Mesenteric fat pad (tissue), 1 donor: Measurements from ENCODE around the gene KHNYN. TPM values are rescaled to one million over a fixed set of nuclear protein-coding genes. Genes with fewer than 3 reads are reported as not detected.
"Not testable (repeated sequence)": the region's sequence is repeated elsewhere in the genome, so short reads cannot be mapped to it uniquely, and the experiment has no call there.

Source experiments
- DNase-seq: peaks from one replicate; pipeline ENCODE4 v3.0.0-alpha.2; 2020; ENCODE audit warnings: low spot score
- long read RNA-seq: library from polyadenylated mRNA; unstranded; transcript quantifications from one replicate; pipeline ENCODE4 v2.0.0, GENCODE V29; 2020
- total RNA-seq: library from RNA; stranded (reverse); fragmentation: NEBNext Ultra II Directional; extraction: Animal tissue kit (Norgen Biotek cat#: 25700); gene quantifications from one replicate; pipeline ENCODE4 v1.2.1, GENCODE V29; 2021
- donor health status: DM: yes; HTN: yes; CAD: no.

The KHNYN gene
- total RNA-seq: 41.4 TPM
- long read RNA-seq, transcript KHNYN-204 (3 exons, 2,198 nt): major isoform, 5 of 33 reads
- long read RNA-seq, partial matches to known transcripts: 10 of 33 reads
- long read RNA-seq, other reads (novel, unspliced or antisense): 12 of 33 reads

DNA sequence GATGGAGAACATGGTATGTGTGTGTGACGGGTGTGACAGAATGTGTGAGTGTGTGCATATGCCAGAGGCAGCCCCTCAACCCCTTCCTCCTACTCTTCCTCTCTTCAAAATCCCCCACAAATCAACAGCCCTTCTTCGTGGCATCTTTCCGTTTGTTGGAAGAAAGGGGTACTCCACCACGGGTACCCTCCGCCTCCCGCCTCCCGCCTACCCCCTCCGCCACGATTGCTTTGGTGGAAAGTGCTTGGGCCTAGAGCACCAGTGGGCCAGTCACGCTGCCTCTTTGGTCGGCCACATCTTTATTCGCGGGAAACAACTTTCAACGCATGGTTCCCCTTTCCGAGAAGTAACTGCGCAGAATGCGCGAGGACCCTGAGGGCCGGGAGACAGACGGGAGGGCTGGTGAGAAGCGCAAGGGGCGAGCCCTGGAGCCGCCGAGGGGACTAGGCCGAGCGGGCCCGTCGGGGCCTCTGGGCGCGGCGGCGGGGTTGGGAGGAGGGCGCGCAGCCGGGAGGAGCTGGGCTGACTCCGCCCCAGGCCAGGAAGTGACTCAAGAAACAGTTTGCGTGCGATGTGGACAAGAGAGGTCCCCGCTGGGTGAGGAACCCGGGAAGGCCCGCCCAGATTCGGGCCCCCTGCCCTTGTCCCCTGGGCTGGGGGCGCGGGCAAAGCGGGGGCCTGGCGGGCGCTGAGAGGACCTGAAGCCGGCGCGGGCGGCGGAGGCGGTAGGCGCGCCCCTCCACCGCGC, at the start of gene KHNYN, which contains the start of gene CBLN3:
Gene KHNYN, plus strand, starts transcription at position 560 of the 748 bp plus-strand sequence. CDS start 777 bp downstream, outside the sequence.
Gene CBLN3, minus strand, starts transcription at position 274 of the 748 bp plus-strand sequence. CDS start 614 bp downstream, outside the sequence.
- peak; percentile 97 for DNase-seq

DNA sequence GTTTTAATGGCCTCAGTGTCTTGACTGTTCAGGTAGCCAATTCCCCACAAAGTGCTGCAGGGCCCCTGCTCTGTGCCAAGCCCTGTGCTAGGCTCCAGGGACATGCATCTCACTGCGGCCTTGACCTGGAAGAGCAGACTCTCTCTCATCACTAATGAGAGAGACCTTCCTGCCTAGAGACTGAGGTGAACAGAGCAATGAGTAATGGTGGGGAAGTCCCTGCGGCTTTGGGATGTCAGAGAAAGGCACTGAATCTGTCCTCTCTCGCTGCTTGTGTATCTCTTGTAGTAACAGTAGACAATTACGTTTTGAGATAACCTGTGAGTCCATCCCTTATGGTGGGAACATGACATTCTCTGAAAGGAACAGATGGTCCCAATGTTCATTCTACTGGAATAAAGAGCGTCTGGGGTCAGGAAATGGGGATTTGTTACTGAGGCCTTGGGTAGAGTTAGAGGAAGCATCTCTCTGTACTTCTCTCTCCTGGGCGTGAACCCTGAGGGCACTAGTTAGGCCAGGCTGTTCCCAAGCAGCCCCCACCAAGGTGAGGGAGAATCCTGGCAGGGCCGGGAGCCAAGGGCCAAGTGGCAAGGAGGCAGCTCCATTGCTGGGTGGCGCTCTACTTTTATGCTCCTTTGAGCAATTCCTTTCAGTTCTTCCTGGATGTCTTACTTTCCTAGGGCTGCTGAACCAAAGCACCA, 48.2 kb upstream of the KHNYN start:
- DNase-seq: no peak

DNA sequence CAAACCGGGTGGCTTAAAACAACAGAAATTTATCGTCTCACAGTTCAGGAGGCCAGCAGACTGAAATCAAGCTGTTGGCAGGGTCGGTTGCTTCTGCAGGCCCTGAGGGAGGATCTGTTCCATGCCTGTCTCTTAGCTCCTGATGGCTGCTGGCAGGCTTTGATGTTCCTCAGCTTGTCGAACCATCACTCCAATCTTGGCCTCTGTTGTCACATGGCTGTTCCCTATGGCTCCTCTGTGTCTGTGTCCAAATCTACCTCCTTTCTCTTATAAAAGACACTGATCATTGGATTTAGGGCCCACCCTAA, 47.7 kb upstream of the KHNYN start:
- no peak for DNase-seq

DNA sequence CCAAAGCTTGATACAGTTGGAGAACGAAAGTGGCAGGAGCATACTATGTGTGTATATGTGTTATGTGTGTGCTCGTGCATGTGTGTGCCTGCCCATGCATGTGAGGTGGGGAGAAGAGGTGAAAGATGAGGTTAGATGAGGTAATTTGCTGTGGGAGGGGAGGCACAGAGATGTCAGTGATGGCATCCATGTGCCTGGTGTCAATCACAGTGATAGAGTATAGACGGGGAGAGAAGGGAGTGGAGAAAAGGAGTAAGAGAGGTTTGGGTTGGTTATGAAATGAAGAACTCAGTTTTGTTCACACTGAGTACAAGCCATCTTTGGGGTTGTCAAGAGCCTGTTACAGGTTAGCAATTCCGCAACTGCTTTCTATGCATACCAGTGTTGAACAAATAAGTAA, 45.6 kb upstream of the KHNYN start:
- no peak for DNase-seq

DNA sequence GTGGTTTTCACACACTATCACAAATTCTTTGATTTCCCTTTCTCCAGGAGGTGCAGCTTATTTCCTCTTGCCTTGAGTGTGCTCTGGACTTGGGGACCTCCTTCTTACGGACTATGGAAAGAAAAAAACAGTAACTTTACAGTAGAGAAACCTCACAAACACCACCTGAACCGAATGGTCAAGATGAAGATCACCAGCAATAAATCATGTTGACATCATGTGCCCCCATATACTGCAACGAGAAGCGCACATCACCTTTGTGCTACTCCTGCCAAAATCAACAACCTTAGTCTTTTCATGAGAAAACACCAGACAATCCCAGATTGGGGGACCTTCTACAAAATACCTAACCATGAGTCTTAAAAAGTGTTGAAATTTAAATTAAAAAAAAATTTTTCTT, 44.2 kb upstream of the KHNYN start:
- DNase-seq: no peak

DNA sequence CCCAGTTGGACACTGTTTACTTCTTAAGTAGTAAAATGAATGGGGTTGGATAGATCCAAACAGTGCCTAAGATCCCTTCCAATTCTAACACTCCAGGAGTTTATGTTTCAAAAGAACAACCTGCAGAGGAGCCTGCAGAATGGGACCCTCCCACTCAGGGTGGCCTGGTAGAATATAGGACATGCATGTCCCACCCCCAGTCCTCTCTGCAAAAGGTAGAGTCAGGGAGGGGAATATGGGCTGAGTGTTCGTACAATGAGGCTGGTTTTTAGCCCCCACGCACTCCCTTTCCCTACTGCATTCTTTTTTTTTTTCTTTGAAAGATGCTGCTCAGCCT, 42.8 kb upstream of the KHNYN start:
- no peak for DNase-seq

DNA sequence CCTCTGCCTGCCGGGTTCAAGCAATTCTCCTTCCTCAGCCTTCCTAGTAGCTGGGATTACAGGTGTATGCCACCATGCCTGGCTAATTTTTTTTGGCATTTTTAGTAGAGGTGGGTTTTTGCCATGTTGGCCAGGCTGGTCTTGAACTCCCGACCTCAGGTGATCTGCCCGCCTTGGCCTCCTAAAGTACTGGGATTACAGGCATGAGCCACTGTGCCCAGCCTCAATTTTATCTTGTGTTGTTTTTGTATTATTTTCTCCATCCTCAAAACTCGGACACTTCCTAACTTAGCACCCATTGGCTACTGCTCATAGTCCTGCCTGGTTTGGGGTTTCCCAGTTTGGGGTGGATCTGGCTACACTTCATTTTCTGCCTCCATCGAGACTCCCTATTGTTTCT, 42.2 kb upstream of the KHNYN start:
- not testable (repeated sequence) for DNase-seq

DNA sequence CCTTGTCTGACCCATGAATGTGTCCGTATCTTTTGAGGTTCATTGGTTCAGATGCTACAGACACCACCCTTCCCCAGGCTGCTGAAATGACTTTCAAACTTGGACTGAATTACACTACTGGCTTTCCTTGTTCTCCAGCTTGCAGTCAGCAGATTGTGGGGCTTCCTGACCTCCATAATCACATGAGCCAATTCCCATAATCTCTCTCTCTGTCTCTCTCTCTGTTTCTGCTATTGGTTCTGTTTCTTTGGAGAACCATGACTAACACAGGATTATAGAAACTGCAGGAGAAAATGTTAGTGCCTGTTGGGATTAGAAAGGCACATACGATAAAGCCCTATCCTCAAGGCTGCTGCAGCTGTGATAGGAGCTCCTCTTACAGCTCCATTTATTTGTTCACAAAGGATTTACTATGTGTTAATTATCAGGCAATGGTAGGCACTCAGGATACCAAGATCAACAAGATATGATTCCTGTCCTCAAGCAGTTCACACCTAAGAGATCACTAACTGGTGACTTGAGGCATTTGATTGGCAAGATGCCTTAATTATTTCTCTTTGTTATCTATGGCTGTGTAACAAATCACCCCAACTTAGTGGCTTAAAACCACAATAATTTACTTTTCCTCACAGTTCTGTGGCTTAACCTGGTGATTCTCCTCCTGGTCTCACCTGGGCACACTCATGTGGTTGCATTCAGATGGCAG, 41.1 kb upstream of the KHNYN start:
- DNase-seq: no peak

DNA sequence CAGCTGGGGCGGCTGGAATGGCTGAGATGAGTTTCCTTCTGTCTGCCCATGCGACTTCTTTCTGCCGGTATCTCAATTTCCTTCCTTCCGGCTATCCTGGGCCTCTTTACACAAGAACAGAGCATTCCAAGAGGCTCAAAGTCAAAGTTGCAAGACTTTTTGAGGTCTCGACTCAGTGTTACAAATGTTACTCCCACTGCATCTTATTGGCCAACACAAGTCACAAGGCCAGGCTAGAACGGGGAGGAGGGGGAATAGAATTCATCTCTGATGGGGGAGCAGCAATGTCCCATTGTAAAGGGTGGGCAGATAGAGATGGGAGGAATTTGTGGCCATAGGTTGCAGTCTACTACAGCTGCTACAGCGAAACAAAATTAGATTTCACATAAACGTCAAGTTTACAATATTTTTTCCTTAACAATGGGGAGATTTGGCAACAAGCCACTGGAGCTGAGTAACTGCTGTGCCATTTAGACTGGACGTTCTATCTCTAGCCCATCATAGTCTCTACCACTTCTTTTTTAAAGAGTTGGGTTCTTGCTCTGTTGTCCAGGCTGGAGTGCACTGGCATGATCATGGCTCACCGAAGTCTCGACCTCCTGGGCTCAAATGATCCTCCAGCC, 40.4 kb upstream of the KHNYN start:
- no peak for DNase-seq

DNA sequence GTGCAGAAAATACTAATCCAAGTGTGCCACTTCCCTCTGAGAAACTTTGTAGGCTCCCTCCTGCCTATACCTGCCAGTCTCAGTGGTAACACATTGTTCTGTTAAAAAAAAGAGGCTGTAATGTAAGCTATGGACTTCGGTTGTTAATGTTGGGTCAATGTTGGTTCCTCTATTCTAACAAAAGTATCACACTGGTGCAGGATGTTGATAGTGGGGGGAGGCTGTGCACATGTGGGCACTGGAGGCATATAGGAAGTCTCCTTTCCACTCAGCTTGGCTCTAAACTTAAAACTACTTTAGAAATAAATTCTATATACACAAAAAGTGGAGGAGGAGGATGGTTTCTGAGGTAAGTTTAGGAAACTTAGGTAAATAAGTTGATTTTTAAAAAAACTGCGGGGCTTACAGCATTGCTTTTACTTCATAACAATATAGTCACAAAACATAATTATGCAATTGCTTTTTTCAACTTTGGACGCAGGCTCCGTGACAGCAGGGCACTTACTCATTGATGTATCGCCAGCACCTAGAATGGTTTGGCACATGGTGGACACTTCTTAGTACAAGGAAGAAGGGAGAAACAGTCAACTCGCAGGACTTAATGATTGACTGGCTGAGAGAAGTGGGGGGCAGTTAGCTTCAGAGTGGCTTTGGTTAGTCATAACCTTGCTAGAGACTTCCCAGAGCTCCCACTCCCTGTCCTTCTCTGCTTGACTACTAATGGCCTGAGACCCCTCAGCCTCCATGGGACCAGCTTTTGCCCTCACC, 38.9 kb upstream of the KHNYN start:
- no peak for DNase-seq

DNA sequence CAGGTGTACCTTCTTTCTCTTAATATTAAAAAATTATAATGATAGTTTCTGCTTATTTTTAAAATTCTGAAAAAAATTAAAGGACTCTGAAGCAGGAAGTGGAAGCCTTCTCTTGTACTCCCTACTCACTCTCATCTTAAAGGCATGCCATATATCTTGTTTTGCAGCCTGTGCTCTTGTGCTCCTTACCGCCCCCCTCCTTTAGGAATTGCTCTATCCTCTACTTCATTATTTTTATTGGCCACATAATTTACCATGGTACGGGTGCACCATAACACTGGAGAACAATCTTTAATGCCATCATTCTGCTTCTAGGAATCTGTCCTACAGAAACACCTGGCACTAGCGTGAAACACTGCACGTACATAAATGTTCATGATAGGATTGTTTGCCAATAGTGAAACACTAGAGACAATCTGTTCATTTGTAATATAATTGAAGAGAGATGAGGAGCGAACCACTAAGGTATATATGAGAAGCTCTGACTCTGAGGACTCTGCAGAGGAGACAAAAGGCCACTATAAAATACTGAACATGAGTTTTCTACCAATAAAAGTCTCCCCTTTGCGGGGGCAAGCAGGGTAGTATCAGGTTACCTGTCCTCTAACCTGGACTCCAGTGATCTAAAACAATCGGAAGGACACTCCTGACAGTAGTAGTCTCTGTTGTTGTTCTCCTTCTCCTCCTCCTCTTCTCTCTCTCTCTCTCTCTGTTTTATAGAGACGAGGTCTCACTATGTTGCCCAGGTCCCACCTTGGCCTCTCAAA, 37.2 kb upstream of the KHNYN start:
- no peak for DNase-seq

DNA sequence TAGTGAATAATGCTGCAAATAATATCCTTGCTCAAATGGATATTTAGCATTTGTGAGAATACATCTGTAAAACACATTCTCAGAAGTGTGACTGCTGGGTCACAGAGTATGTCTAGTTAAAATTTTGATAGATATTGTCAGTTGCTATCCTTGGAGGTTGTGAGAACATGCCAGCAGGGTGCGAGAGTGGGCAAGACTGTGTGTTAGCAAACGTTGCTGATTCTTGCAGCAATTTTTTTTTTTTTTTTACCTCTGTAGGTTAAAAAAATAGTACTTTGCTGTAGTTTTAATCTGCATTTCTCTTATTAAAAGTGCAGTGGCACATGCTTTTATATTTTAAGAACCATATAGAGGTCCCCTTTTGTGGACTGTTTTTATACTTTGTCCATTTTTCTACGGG, 35.5 kb upstream of the KHNYN start:
- DNase-seq: no peak

DNA sequence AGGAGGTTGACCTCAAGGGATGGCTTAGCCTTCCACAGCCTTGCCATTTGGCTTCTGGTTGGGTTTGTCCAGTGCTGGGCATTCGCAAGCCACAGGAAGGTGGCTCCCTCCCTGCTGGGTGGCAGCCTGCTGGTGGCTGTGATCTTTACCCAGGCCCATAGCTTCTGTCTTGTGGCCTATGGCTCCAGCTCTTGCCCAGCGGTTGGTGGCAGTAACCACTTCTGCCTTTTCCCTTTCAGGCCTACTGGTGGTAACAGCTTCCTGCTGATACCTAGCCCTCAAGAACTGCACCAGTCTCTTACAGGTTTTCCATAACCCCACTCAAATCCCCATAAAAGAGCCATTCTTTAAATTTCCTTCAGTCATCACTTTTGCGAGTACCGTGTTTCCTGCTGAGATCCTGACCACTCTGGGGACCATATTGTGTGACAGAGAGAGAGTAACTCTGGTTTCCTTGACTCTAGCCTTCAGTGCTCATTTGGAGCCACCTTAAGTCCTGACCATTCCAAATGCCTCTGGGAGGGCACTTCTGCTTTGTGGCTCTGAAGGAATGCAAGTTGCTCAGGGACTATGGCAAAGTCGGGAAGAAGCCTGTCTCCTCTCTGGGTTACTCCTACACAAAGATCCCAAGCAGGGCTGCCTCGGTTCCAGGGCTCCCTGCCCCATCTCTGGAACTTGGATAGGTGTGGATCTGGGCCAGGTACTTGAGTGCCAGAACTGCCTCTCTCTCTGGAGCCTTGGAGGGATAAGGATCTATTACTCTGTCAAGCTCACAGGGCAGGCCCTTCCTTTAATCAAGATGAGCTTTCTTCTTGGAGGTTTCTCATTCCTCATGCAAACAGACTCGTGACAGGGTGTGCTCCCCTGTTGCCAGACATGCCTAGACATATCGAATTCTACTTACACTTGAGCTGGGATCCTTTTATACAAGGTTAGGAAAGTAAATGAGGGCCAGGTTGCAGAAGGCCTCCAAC, 33.9 kb upstream of the KHNYN start:
- DNase-seq: no peak

DNA sequence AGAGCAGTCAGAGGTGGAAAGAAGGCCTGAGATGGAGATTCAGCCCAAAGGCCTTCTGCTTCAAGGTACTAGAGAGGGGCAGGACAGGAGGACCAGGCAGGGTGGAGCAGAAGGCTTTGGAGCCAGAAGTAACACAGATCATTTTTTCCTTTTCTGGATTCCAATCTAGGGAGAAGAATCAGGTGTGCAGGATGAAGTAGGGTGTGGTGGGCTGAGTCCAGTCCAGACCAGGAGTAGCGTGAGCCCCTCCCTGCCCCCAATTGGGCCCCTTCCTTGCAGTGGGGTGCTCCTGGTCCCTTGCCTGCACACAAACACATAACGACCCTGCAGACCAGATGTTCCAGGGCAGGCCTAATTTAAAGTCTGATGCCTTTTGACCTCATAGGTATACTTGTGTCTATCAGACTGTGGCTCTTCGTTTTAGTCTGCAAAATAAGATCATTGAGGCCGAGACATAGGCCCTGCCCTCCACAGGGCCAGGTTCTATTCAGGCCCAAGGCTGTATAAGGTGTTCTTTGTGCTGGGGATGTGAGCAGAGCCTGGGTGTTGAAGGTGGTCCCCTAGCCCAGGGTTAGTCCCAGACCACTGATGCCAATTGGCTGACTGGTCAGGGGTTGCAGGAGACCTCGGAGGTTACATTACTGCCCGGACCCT, 32.0 kb upstream of the KHNYN start:
- no peak for DNase-seq

DNA sequence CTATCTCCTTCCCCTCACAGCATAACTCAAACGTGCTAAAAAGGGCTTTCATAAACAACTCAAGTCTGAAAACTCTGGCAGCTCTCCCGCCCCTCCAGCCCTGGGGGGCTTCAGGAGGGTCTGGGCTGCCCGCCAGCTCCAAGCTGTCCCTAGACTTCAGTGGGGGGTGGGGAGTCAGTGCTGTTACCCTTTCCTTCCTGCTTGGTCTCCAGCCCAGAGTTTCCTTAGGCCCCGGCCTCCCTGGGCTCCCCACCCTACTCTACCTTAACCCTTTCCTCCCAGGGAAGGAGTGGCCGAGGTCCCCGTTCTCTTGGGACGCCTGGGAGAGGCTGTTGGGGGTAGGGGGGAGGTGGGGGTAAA, 31.5 kb upstream of the KHNYN start:
- DNase-seq: no peak

DNA sequence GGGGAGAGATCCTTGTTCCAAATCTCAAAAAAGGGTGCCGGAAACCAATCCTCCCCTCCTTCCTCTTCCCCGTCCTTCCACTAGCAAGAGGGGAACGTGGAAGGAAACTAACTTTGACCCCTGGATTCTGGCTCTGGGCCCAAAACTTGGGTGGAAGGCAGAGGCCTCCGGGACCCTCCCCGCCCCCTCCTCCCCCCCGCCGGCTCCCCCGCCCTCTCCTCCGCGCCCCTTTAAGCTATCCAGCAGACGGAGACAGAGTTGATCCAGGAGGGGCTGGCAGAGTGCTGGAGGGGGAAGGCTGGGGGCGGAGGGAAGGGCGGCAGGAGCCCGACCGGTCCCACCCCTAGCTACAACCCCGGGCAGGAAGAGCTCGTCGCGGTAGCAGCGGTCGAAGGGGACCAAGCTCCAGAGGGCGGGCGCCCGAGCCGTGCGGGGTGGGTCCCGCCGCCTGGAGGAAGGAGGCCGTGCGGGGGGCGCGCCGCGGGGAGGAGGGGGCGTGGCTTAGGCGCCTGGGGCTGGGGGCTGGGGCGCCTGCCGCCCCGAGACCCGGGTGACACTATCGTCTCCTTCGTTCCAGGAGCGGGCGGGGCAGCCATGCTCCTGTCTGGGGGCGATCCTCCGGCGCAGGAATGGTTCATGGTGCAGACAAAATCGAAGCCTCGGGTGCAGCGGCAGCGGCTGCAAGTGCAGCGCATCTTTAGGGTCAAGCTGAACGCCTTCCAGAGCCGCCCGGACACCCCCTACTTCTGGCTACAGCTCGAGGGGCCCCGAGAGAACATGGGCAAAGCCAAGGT, 30.9 kb upstream of the KHNYN start, which contains the start of gene NYNRIN:
Gene NYNRIN, plus strand, starts transcription at position 351 of the 794 bp plus-strand sequence. Its CDS starts 244 bp downstream, at position 595.
- peak; percentile 86 for DNase-seq

DNA sequence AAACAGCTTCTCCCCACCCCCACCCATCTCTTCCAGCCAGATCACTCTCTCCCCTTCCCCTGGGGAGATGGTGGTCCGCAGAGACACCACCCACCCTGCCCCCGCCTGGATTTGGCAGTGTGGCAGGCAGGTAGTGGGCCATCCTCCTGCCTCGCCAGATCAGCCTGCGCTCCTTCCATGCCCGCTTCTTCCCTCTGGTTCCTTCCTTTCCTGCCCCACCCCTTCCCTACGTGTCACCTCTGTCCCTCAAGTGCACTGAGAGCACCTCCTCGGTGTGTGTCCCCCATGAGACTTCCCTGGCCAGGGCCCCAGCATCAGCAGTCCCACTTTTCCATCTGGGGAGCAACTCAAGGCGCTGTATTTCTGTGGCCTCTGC, 30.3 kb upstream of the KHNYN start:
- DNase-seq: no peak
